Lung (tissue), 12 donors: ENCODE data around the gene ARF6. TPM values are rescaled to one million over a fixed set of nuclear protein-coding genes. Genes with fewer than 3 reads are reported as not detected.
A peak's percentile ranks its signal among the peaks of the same experiment; 100 is the strongest.

ENCODE experiments used
- ATAC-seq: fragments of 200-7000 bp; cut with Tn5 transposase; one replicate; pipeline ENCODE4 v1.9.1; 2020; ENCODE audit warnings: moderate number of reproducible peaks; ENCODE audit not compliant: insufficient read depth, low FRiP score
- DNase-seq, 3 donors: peaks; one replicate each; pipeline ENCODE4 v3.0.0-alpha.2; 2013 to 2017
- H3K27ac ChIP-seq, 2 donors: one replicate each; pipeline ENCODE4 v1.5.1; 2013; ENCODE audit warnings: mild to moderate bottlenecking in 2 of 2, moderate library complexity in 2 of 2, control low read depth in 1 of 2, inconsistent platforms in 1 of 2, low read depth in 1 of 2, low read length in 1 of 2
- H3K27me3 ChIP-seq, 3 donors: one replicate each; pipeline ENCODE4 v1.5.1; 2013; ENCODE audit warnings: low read length in 2 of 3; ENCODE audit not compliant: control insufficient read depth in 3 of 3, insufficient read depth in 3 of 3
- H3K36me3 ChIP-seq, 4 donors: one replicate each; pipeline ENCODE4 v1.5.1; 2013; ENCODE audit warnings: low read length in 4 of 4, mild to moderate bottlenecking in 1 of 4, moderate library complexity in 1 of 4; ENCODE audit not compliant: control insufficient read depth in 4 of 4, insufficient read depth in 4 of 4
- H3K4me1 ChIP-seq, 5 donors: one replicate each; pipeline ENCODE4 v1.5.1; 2013; ENCODE audit warnings: low read length in 5 of 5, mild to moderate bottlenecking in 2 of 5, moderate library complexity in 1 of 5; ENCODE audit not compliant: control insufficient read depth in 5 of 5, insufficient read depth in 5 of 5
- H3K4me3 ChIP-seq: one replicate; pipeline ENCODE4 v1.5.1; 2013; ENCODE audit warnings: mild to moderate bottlenecking, control low read depth, moderate library complexity
- H3K9ac ChIP-seq, 2 donors: one replicate each; pipeline ENCODE4 v1.5.1; 2013; ENCODE audit warnings: low read length in 2 of 2, control low read depth in 1 of 2; ENCODE audit not compliant: insufficient read depth in 1 of 2
- H3K9me3 ChIP-seq, 4 donors: one replicate each; pipeline ENCODE4 v1.5.1; 2013; ENCODE audit warnings: low read length in 3 of 4, mild to moderate bottlenecking in 1 of 4, moderate library complexity in 1 of 4; ENCODE audit not compliant: control insufficient read depth in 4 of 4, insufficient read depth in 3 of 4
- WGBS, 2 donors: extraction: QIAGEN DNeasy Blood & Tissue Kit; methylation state at CpG; one replicate each; pipeline ENCODE4 v1.1.7; 2013; 5-methylcytosine and 5-hydroxymethylcytosine counted together
- polyA plus RNA-seq, 2 donors: library from polyadenylated mRNA; stranded (reverse); fragments of 200-250 nt; gene quantifications; one replicate each; pipeline ENCODE4 v1.2.1, GENCODE V29; 2013
- total RNA-seq, 2 donors: library from RNA; depleted of rRNA in 1 of 2; stranded (reverse); fragments of >200 nt in 1 of 2; gene quantifications; one replicate each; pipeline ENCODE4 v1.2.1, GENCODE V29; 2014 to 2021
- TF ChIP-seq, protein P1 (sequence below): IDR thresholded peaks from 2 replicates; pipeline ENCODE4 v1.5.1; 2012; ENCODE audit warnings: mild to moderate bottlenecking; ENCODE audit errors: control extremely low read depth, extremely low read depth
- donor health status: control.
- donor health status: control.
- donor health status: Bipolar disorder and iron deficiency.
- donor health status: healthy.
- donor health status: DM: yes; HTN: yes; CAD: no.

The ARF6 gene
- total and polyA plus RNA-seq, 4 donors, result 25.4 to 58.9 (median 46.6) TPM

DNA sequence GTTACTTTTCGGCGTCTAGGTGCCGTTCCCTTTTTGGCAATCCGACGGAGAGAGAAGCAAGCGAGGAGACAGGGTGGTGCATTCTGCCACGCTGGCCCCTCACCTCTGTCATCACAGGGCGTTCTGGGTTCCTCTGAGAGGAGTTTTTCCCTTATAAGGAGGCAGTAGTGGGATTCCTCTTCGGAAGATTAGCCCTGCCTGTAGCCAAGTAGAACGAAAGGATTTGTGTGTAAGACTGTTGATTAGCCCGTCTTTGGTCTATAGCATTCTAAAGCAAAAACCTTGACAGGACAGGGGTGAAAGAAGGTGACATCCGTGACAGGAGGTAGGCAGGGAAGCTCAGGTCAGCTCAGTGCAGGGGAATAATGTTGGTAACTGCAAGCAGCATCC, 31.2 kb upstream of the ARF6 start:
- Histone ChIP-seq H3K9me3 (no peaks in the 10 kb centered on the region), H3K9ac (peak overlapping the region; percentile 83 to 100), H3K4me3 (peak overlapping the region; percentile 56), H3K27me3 (no peaks in the 10 kb centered on the region), H3K36me3 (no peaks in the 10 kb centered on the region), H3K27ac (peak overlapping the region; percentile 93 to 100), H3K4me1 (peaks cover 0 to 11% (median 2%) of the 10 kb centered on the region in 5 donors)
- DNase-seq (peak; percentile 76 to 91 (median 82)), ATAC-seq (no peak)
- TF ChIP-seq, protein P1, sequence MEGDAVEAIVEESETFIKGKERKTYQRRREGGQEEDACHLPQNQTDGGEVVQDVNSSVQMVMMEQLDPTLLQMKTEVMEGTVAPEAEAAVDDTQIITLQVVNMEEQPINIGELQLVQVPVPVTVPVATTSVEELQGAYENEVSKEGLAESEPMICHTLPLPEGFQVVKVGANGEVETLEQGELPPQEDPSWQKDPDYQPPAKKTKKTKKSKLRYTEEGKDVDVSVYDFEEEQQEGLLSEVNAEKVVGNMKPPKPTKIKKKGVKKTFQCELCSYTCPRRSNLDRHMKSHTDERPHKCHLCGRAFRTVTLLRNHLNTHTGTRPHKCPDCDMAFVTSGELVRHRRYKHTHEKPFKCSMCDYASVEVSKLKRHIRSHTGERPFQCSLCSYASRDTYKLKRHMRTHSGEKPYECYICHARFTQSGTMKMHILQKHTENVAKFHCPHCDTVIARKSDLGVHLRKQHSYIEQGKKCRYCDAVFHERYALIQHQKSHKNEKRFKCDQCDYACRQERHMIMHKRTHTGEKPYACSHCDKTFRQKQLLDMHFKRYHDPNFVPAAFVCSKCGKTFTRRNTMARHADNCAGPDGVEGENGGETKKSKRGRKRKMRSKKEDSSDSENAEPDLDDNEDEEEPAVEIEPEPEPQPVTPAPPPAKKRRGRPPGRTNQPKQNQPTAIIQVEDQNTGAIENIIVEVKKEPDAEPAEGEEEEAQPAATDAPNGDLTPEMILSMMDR, result no peak
- WGBS, 2 donors, result 0% methylated on average over 12 of the region's 12 CpGs

DNA sequence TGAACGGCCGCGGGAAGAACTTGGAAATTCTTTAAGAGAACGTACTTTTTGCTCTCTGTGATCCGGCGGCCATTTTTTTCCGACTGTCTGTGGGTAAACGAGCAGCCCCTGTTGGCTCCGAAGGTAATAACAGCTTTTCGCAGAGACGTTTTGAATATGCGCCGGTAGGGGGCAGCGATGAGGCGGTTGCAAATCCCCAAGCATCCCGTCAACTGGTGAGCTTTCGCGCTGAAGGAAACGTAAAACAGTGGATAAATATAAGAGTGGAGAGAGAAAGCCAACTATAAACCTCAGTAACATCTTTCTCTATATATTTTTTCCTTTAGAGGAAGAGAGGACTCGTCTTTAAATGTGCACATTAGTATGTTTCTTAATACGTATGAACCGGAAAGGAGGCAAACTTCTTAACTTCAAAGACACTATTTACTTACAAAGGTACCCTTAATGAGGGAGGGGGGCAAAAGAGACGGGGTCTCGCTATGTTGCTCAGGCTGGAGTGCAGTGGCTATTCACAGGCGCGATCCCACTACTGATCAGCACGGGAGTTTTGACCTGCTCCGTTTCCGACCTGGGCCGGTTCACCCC, 30.7 kb upstream of the ARF6 start:
- TF ChIP-seq, protein P1, result peak; percentile 100
- H3K27ac ChIP-seq, result peak overlapping the region; percentile 93 to 100
- WGBS, 2 donors, result 0 to 1% methylated on average over 27 of the region's 30 CpGs
- H3K9ac ChIP-seq, result peak overlapping the region; percentile 83 to 100
- no peaks in the 10 kb centered on the region for H3K36me3 ChIP-seq
- H3K4me1 ChIP-seq, result peaks cover 0 to 11% (median 2%) of the 10 kb centered on the region in 5 donors
- ATAC-seq (peak; percentile 83), DNase-seq (peak; percentile 95 to 97 (median 96))
- no peaks in the 10 kb centered on the region for H3K9me3 ChIP-seq
- H3K4me3 ChIP-seq, result peak overlapping the region; percentile 56
- H3K27me3 ChIP-seq, result no peaks in the 10 kb centered on the region

DNA sequence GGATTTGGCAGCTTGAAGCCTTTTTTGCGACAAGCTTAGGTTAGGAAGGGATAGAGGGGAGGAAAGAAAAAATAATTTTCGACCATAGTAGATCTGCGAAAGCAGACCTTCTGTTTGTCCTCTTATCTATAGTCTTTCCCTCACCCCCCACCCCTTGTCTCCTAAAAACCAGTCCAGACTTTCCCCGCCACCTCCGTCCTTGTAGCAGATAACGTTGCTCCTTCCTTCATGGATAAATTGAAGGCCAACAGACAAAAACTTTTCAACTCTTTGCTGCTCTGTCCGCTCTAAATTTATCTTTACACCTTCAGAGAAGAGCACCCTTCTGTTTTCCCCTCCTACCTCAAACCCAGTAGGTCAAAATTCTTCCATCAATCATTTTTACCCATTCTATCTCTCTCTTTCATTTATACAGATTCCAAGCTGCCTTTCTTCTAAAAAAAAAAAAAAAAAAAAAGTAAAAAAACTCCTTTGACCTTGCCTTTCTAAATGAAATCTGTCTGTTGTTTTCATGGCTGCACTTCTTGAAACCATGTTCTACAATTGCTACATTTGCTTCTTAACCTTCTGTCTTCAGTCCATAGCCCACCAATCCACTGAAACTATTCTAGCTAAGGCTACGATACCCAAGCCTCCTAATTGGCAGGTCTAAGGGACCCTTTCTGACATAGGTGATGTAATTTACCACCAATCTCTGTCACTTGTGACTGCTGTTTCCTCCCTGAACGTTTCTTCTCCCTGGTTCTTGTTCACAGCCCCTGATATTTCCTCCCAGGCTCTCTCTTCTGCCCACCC, 29.2 kb upstream of the ARF6 start:
- ATAC-seq, result no peak
- no peaks in the 10 kb centered on the region for H3K9me3 ChIP-seq
- peak overlapping the region; percentile 74 for H3K4me3 ChIP-seq
- 16 to 24% methylated on average over 9 of the region's 9 CpGs for WGBS, 2 donors
- peak overlapping the region; percentile 99 to 100 for H3K9ac ChIP-seq
- peak overlapping the region; percentile 97 for H3K27ac ChIP-seq
- no peaks in the 10 kb centered on the region for H3K27me3 ChIP-seq
- DNase-seq, result peak; percentile 40 to 71 (median 52)
- TF ChIP-seq, protein P1, result no peak
- no peaks in the 10 kb centered on the region for H3K36me3 ChIP-seq
- H3K4me1 ChIP-seq, result peaks cover 0 to 18% (median 2%) of the 10 kb centered on the region in 5 donors
